IMR-90 (cell line): ENCODE measurements around the gene ABCA4. TPM values are rescaled to one million over a fixed set of nuclear protein-coding genes. Genes with fewer than 3 reads are reported as not detected.

Source experiments
- ATAC-seq: fragments of 200-7000 bp; cut with Tn5 transposase; 2 replicates; pipeline ENCODE4 v1.9.1; 2020; ENCODE audit warnings: low read depth, mild to moderate bottlenecking, moderate library complexity
- BruUV-seq: library from RNA; stranded (reverse); fragments of 400-500 nt; replicated peaks from 2 replicates; lab custom pipeline; 2021; lab: Mats Ljungman, UMichigan
- CTCF ChIA-PET: fragments of 300-600 bp; formaldehyde crosslinking; extraction: SDS; loops from one replicate; lab custom pipeline; 2021; ENCODE audit warnings: antibody characterized with exemption; lab: Yijun Ruan, JAX
- POLR2A ChIA-PET: fragments of 300-600 bp; sonication (Branson Sonifier 250); formaldehyde crosslinking; loops from one replicate; lab custom pipeline; 2022; ENCODE audit warnings: antibody characterized with exemption; ENCODE audit not compliant: unreplicated experiment; lab: Charles Lee
- DNase-seq: peaks from one replicate; pipeline ENCODE4 v3.0.0; 2013
- H2AFZ ChIP-seq: replicated peaks from 2 replicates; pipeline ENCODE3; 2013; ENCODE audit warnings: low read length, mild to moderate bottlenecking; ENCODE audit not compliant: poor library complexity
- H2AK5ac ChIP-seq: 2 replicates; pipeline ENCODE4 v1.6.1; 2013; ENCODE audit warnings: low read depth, low read length, inconsistent platforms
- H2AK9ac ChIP-seq: replicated peaks from 2 replicates; pipeline ENCODE3; 2013; ENCODE audit warnings: mild to moderate bottlenecking, low read depth, low read length, moderate library complexity; ENCODE audit not compliant: poor library complexity
- H2BK120ac ChIP-seq: 2 replicates; pipeline ENCODE4 v1.6.1; 2013; ENCODE audit warnings: low read depth, low read length, inconsistent platforms
- H2BK15ac ChIP-seq: 3 replicates; pipeline ENCODE4 v1.6.1; 2013; ENCODE audit warnings: low read depth, low read length, inconsistent platforms
- H2BK20ac ChIP-seq: 2 replicates; pipeline ENCODE4 v1.6.1; 2013; ENCODE audit warnings: low read depth, mild to moderate bottlenecking, inconsistent platforms, low read length, moderate library complexity
- H2BK5ac ChIP-seq: 2 replicates; pipeline ENCODE4 v1.6.1; 2013; ENCODE audit warnings: mild to moderate bottlenecking, low read depth, low read length, inconsistent platforms; ENCODE audit not compliant: poor library complexity, severe bottlenecking
- H3K14ac ChIP-seq: replicated peaks from 2 replicates; pipeline ENCODE4 v1.6.1; 2013; ENCODE audit warnings: low read depth, low read length, inconsistent platforms
- H3K18ac ChIP-seq: 2 replicates; pipeline ENCODE4 v1.6.1; 2013; ENCODE audit warnings: low read depth, low read length, control low read depth
- H3K23ac ChIP-seq: 2 replicates; pipeline ENCODE4 v1.6.1; 2013; ENCODE audit warnings: low read depth, low read length, inconsistent platforms
- H3K27ac ChIP-seq: 2 replicates; pipeline ENCODE4 v1.5.1; 2013; ENCODE audit warnings: mild to moderate bottlenecking, control low read depth, low read length; ENCODE audit not compliant: insufficient read depth
- H3K27me3 ChIP-seq: 2 replicates; pipeline ENCODE4 v1.6.1; 2013; ENCODE audit warnings: low read length; ENCODE audit not compliant: control insufficient read depth, insufficient read depth
- H3K36me3 ChIP-seq: 2 replicates; pipeline ENCODE4 v1.6.1; 2013; ENCODE audit warnings: low read length, mixed read lengths; ENCODE audit not compliant: control insufficient read depth, insufficient read depth
- H3K4ac ChIP-seq: 2 replicates; pipeline ENCODE4 v1.6.1; 2013; ENCODE audit warnings: low read depth, low read length, inconsistent platforms
- H3K4me1 ChIP-seq: 2 replicates; pipeline ENCODE4 v1.6.1; 2013; ENCODE audit warnings: low read length, mixed read lengths; ENCODE audit not compliant: control insufficient read depth, insufficient read depth
- H3K4me2 ChIP-seq: 2 replicates; pipeline ENCODE4 v1.6.1; 2013; ENCODE audit warnings: low read depth, mild to moderate bottlenecking, control low read depth, low read length, moderate library complexity
- H3K4me3 ChIP-seq: 2 replicates; pipeline ENCODE4 v1.5.1; 2013; ENCODE audit warnings: low read depth, mild to moderate bottlenecking, control low read depth, low read length, moderate library complexity; ENCODE audit not compliant: insufficient read depth
- H3K56ac ChIP-seq: 2 replicates; pipeline ENCODE4 v1.6.1; 2013; ENCODE audit warnings: low read length, inconsistent platforms; ENCODE audit not compliant: insufficient read depth; ENCODE audit errors: extremely low read depth
- H3K79me1 ChIP-seq, 2 experiments: 2 replicates each; pipeline ENCODE4 v1.6.1; 2013; ENCODE audit warnings: low read length in 2 of 2, inconsistent platforms in 1 of 2, low read depth in 1 of 2
- H3K9ac ChIP-seq: 2 replicates; pipeline ENCODE4 v1.6.1; 2013; ENCODE audit warnings: low read depth, low read length, control low read depth
- H3K9me1 ChIP-seq: 2 replicates; pipeline ENCODE4 v1.6.1; 2013; ENCODE audit warnings: low read length, inconsistent platforms; ENCODE audit not compliant: insufficient read depth
- H3K9me3 ChIP-seq: 2 replicates; pipeline ENCODE4 v1.6.1; 2013; ENCODE audit warnings: low read length; ENCODE audit not compliant: control insufficient read depth, insufficient read depth
- H4K20me1 ChIP-seq: 2 replicates; pipeline ENCODE4 v1.6.1; 2013; ENCODE audit warnings: low read length, inconsistent platforms; ENCODE audit not compliant: insufficient read depth
- H4K5ac ChIP-seq: 2 replicates; pipeline ENCODE4 v1.6.1; 2013; ENCODE audit warnings: mild to moderate bottlenecking, low read depth, low read length, control low read depth
- H4K8ac ChIP-seq, 2 experiments: 2 replicates each; pipeline ENCODE4 v1.6.1; 2013; ENCODE audit warnings: low read depth in 2 of 2, low read length in 2 of 2, control low read depth in 1 of 2, inconsistent platforms in 1 of 2
- H4K91ac ChIP-seq: 2 replicates; pipeline ENCODE4 v1.6.1; 2013; ENCODE audit warnings: low read depth, low read length, inconsistent platforms; ENCODE audit not compliant: insufficient read depth
- BHLHE40 ChIP-seq: fragments of 150-350 bp; IDR thresholded peaks from 2 replicates; pipeline ENCODE4 v1.6.1; 2016; ENCODE audit warnings: mild to moderate bottlenecking, low read depth, low read length
- CEBPB ChIP-seq: IDR thresholded peaks from 2 replicates; pipeline ENCODE4 v1.6.1; 2012; ENCODE audit warnings: low read depth, low read length, improper control_type of control experiment
- CHD1 ChIP-seq: IDR thresholded peaks from 2 replicates; pipeline ENCODE4 v1.6.1; 2012; ENCODE audit warnings: low read depth, low read length, improper control_type of control experiment
- CTCF ChIP-seq: conservative IDR thresholded peaks from 2 replicates; pipeline ENCODE4 v1.5.1; 2012; ENCODE audit warnings: mild to moderate bottlenecking, low read depth, low read length, improper control_type of control experiment
- FOS ChIP-seq: fragments of 150-350 bp; IDR thresholded peaks from 2 replicates; pipeline ENCODE4 v1.6.1; 2016; ENCODE audit warnings: low read depth, low read length
- MAFK ChIP-seq: IDR thresholded peaks from 2 replicates; pipeline ENCODE4 v1.6.1; 2012; ENCODE audit warnings: low read depth, low read length, improper control_type of control experiment
- MAZ ChIP-seq: IDR thresholded peaks from 2 replicates; pipeline ENCODE4 v1.6.1; 2012; ENCODE audit warnings: low read depth, mild to moderate bottlenecking, low read length, improper control_type of control experiment, moderate library complexity, borderline replicate concordance
- MXI1 ChIP-seq: IDR thresholded peaks from 2 replicates; pipeline ENCODE4 v1.6.1; 2012; ENCODE audit warnings: low read depth, mild to moderate bottlenecking, low read length, moderate library complexity, borderline replicate concordance
- NFE2L2 ChIP-seq: fragments of 150-350 bp; IDR thresholded peaks from 2 replicates; pipeline ENCODE4 v1.6.1; 2016; ENCODE audit warnings: low read depth, mild to moderate bottlenecking, low read length
- POLR2A ChIP-seq: IDR thresholded peaks from 2 replicates; pipeline ENCODE4 v1.6.1; 2012; ENCODE audit warnings: mild to moderate bottlenecking, low read depth, low read length
- RAD21 ChIP-seq: IDR thresholded peaks from 2 replicates; pipeline ENCODE4 v1.6.1; 2012; ENCODE audit warnings: low read length, improper control_type of control experiment
- RCOR1 ChIP-seq: IDR thresholded peaks from 2 replicates; pipeline ENCODE4 v1.6.1; 2012; ENCODE audit warnings: mild to moderate bottlenecking, low read length, improper control_type of control experiment; ENCODE audit not compliant: insufficient replicate concordance
- RFX5 ChIP-seq: IDR thresholded peaks from 2 replicates; pipeline ENCODE4 v1.8.0; 2012; ENCODE audit warnings: low read depth, mild to moderate bottlenecking, low read length, moderate library complexity
- SMC3 ChIP-seq: fragments of 150-350 bp; IDR thresholded peaks from 2 replicates; pipeline ENCODE4 v1.6.1; 2016; ENCODE audit warnings: low read depth, mild to moderate bottlenecking, antibody characterized with exemption, low read length, moderate library complexity
- WGBS, 2 experiments: methylation state at CpG; one replicate each; pipeline versions ENCODE4 v1.1.5 to v1.1.7; 2013; ENCODE audit warnings: missing lambda C conversion rate in 2 of 2; ENCODE audit not compliant: insufficient read length in 1 of 2; ENCODE audit errors: extremely low coverage in 2 of 2; 5-methylcytosine and 5-hydroxymethylcytosine counted together
- dilution Hi-C: fragments of 300-500 bp; cut with HindIII; formaldehyde crosslinking; loops from one replicate; pipeline ENCODE4 v1.14.3; 2018; ENCODE audit warnings: low sequenced_read_pairs; ENCODE audit not compliant: unreplicated experiment
- in situ Hi-C: fragments of 300-500 bp; cut with MboI; formaldehyde crosslinking; loops from 3 replicates; pipeline ENCODE4 v1.14.3; 2019; ENCODE audit warnings: low sequenced_read_pairs, inconsistent platforms, mixed read lengths
- intact Hi-C: fragments of 100-400 bp; cut with micrococcal nuclease; formaldehyde crosslinking; loops from 2 replicates; pipeline ENCODE4 v1.10.0; 2022
- polyA plus RNA-seq, 3 experiments: library from polyadenylated mRNA; depleted of rRNA; stranded (reverse); fragments of >200 nt; gene quantifications; 2 replicates each; pipeline ENCODE4 v1.2.3, GENCODE V29; 2012; ENCODE audit warnings: low replicate concordance in 1 of 3
- total RNA-seq: library from RNA; depleted of rRNA; stranded (reverse); fragments of >200 nt; gene quantifications from 2 replicates; pipeline ENCODE4 v1.2.3, GENCODE V29; 2012
- TF ChIP-seq, protein P1 (sequence below): fragments of 150-350 bp; IDR thresholded peaks from 2 replicates; pipeline ENCODE4 v1.6.1; 2016; ENCODE audit warnings: low read depth, mild to moderate bottlenecking, low read length, moderate library complexity, borderline replicate concordance
- TF ChIP-seq, protein P2 (sequence below): fragments of 150-350 bp; IDR thresholded peaks from 2 replicates; pipeline ENCODE4 v1.6.1; 2017; ENCODE audit warnings: mild to moderate bottlenecking, antibody characterized with exemption, low read length, low read depth

ABCA4 gene
- total and polyA plus RNA-seq, 2 of the 4 experiments (the other 2 are of a cell fraction): under 0.01 to 0.36 TPM

DNA sequence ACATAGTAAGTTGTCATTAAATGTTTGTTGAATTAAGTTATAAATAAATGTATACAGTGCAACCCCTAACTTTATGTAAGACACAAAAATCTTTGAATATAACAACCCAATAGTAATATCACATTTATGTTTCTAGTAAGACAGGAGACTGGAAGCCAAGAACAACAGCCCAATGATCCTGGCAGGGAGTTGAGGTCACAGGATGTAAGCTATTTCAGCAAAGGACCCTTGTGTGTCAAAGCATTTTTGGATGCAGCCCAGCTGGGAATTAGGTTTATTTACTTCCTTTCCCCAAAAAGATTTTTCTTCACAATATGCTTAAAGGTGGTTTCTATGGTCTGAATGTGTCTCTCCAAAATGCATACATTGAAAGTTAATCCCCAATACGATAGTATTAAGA is 34.0 kb upstream of the ABCA4 start:
- H3K4me3 ChIP-seq: no peak overlapping the region
- no peak overlapping the region for H2BK120ac ChIP-seq
- no TSS peak for BruUV-seq
- H2BK15ac ChIP-seq: no peak overlapping the region
- H4K91ac ChIP-seq: no peak overlapping the region
- H2AK5ac ChIP-seq: no peak overlapping the region
- ChIA-PET CTCF (interaction anchor here (0.9 kb wide), 1 partner anchor 11 kb away, joined by 4 read pairs; no protein-coding TSS in a partner anchor), POLR2A (no interaction called here)
- H2AK9ac ChIP-seq: no peak overlapping the region
- no peak overlapping the region for H3K27ac ChIP-seq
- no peaks in the 10 kb centered on the region for H4K20me1 ChIP-seq
- H3K14ac ChIP-seq: no peak overlapping the region
- no peak overlapping the region for H3K4me2 ChIP-seq
- no peak overlapping the region for H3K4ac ChIP-seq
- H3K27me3 ChIP-seq: no peaks in the 10 kb centered on the region
- H4K5ac ChIP-seq: no peak overlapping the region
- no peak overlapping the region for H3K23ac ChIP-seq
- no peak overlapping the region for H3K9ac ChIP-seq
- no CpG with 5 or more reads among the region's 1 CpG for WGBS, 2 experiments
- no peak overlapping the region for H2BK20ac ChIP-seq
- no peaks in the 10 kb centered on the region for H3K36me3 ChIP-seq
- intact Hi-C loops (no loop called here), dilution Hi-C loops (no loop called here), in situ Hi-C loops (no loop called here)
- no peak overlapping the region for H2BK5ac ChIP-seq
- ATAC-seq: no peak
- H3K56ac ChIP-seq: no peak overlapping the region
- no peak overlapping the region for H4K8ac ChIP-seq
- H3K18ac ChIP-seq: no peak overlapping the region
- H2AFZ ChIP-seq: no peak overlapping the region
- TF ChIP-seq, protein P1, sequence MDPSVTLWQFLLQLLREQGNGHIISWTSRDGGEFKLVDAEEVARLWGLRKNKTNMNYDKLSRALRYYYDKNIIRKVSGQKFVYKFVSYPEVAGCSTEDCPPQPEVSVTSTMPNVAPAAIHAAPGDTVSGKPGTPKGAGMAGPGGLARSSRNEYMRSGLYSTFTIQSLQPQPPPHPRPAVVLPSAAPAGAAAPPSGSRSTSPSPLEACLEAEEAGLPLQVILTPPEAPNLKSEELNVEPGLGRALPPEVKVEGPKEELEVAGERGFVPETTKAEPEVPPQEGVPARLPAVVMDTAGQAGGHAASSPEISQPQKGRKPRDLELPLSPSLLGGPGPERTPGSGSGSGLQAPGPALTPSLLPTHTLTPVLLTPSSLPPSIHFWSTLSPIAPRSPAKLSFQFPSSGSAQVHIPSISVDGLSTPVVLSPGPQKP: no peak
- TF ChIP-seq MAFK (no peak), RCOR1 (no peak), RFX5 (no peak), BHLHE40 (no peak), SMC3 (no peak), FOS (no peak), CTCF (no peak), MXI1 (no peak), CHD1 (no peak), RAD21 (no peak), MAZ (no peak), NFE2L2 (no peak), CEBPB (no peak), POLR2A (no peak)
- TF ChIP-seq, protein P2, sequence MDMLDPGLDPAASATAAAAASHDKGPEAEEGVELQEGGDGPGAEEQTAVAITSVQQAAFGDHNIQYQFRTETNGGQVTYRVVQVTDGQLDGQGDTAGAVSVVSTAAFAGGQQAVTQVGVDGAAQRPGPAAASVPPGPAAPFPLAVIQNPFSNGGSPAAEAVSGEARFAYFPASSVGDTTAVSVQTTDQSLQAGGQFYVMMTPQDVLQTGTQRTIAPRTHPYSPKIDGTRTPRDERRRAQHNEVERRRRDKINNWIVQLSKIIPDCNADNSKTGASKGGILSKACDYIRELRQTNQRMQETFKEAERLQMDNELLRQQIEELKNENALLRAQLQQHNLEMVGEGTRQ: no peak
- no peaks in the 10 kb centered on the region for H3K9me3 ChIP-seq
- DNase-seq: no peak
- no peaks in the 10 kb centered on the region for H3K4me1 ChIP-seq
- no peaks in the 10 kb centered on the region for H3K9me1 ChIP-seq
- no peaks in the 10 kb centered on the region for H3K79me1 ChIP-seq
